ENCODE data around the gene MVD. TPM values are rescaled to one million over a fixed set of nuclear protein-coding genes. Genes with fewer than 3 reads are reported as not detected.

The MVD gene
- total RNA-seq, 4 donors from 2014 or later = 27.0 to 32.4 (median 29.3) TPM

DNA sequence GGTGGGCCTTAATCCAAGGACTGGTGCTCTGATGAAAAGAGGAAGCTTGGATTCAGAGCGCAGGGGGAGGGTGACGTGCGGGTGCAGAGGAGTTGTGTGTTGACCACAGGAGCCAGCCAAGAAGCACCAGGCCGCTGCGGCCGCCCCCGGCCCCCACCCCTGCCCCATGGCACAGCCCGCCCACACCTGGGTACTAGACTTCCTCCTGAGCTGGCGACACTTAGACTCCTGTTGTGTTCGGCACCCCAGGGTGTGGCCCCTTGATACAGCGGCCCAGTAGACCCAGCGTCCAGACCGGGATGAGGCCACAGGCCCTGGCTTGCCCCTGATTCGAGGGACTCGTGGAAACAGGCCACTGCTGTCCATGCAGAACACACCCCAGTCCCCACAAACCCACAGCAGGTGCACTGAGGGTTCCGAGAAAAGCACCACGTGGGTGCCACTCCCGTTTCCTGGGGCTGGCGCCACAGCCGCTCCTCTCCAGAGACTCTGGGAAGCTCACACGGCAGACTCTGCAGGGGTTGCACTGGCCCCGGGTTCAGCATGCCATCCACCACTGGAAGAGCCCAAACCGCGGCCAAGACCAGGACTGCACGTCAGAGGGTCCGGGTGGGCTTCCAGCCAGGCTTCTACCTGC is 29.2 kb upstream of the MVD start:
- H3K4me3 ChIP-seq = no peak overlapping the region
- H3K27ac ChIP-seq (replicated peaks in 1 of 4) = no peak overlapping the region
- TF ChIP-seq, protein P1, sequence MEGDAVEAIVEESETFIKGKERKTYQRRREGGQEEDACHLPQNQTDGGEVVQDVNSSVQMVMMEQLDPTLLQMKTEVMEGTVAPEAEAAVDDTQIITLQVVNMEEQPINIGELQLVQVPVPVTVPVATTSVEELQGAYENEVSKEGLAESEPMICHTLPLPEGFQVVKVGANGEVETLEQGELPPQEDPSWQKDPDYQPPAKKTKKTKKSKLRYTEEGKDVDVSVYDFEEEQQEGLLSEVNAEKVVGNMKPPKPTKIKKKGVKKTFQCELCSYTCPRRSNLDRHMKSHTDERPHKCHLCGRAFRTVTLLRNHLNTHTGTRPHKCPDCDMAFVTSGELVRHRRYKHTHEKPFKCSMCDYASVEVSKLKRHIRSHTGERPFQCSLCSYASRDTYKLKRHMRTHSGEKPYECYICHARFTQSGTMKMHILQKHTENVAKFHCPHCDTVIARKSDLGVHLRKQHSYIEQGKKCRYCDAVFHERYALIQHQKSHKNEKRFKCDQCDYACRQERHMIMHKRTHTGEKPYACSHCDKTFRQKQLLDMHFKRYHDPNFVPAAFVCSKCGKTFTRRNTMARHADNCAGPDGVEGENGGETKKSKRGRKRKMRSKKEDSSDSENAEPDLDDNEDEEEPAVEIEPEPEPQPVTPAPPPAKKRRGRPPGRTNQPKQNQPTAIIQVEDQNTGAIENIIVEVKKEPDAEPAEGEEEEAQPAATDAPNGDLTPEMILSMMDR (IDR thresholded peaks at IDR 0.05) = no peak
- TF ChIP-seq EP300 (IDR thresholded peaks at IDR 0.05) (no peak), POLR2A (IDR thresholded peaks at IDR 0.05; ENCODE audit: low read depth) (no peak), POLR2AphosphoS5 (IDR thresholded peaks at IDR 0.05) (no peak)
- H3K27me3 ChIP-seq = peaks cover 0 to 62% (median 32%) of the 10 kb centered on the region in 4 donors
- no peaks in the 10 kb centered on the region for H3K9me3 ChIP-seq
- DNase-seq (ENCODE audit: extremely low spot score) = no peak
- peaks cover 2 to 22% (median 15%) of the 10 kb centered on the region in 4 donors for H3K36me3 ChIP-seq
- 89% methylated on average over 10 of the region's 26 CpGs for WGBS
- peaks cover 3 to 8% (median 6%) of the 10 kb centered on the region in 4 donors for H3K4me1 ChIP-seq
- intact Hi-C loops (cut with DNase I) = no loop called here

GRCh38 chr16:88691129-88691813 is 28.4 kb upstream of the MVD start:
- Histone ChIP-seq H3K27me3 (peaks cover 0 to 70% (median 40%) of the 10 kb centered on the region in 4 donors), H3K9me3 (no peaks in the 10 kb centered on the region), H3K4me1 (peaks cover 10 to 16% (median 13%) of the 10 kb centered on the region in 4 donors), H3K36me3 (peaks cover 0 to 14% (median 8%) of the 10 kb centered on the region in 4 donors), H3K4me3 (no peak overlapping the region), H3K27ac (replicated peaks in 1 of 4) (no peak overlapping the region)
- 88% methylated on average over 22 of the region's 33 CpGs for WGBS
- TF ChIP-seq POLR2A (IDR thresholded peaks at IDR 0.05; ENCODE audit: low read depth) (no peak), POLR2AphosphoS5 (IDR thresholded peaks at IDR 0.05) (no peak), EP300 (IDR thresholded peaks at IDR 0.05) (no peak)
- TF ChIP-seq, protein P1 (IDR thresholded peaks at IDR 0.05) = no peak
- intact Hi-C loops (cut with DNase I) = no loop called here
- DNase-seq (ENCODE audit: extremely low spot score) = no peak

DNA sequence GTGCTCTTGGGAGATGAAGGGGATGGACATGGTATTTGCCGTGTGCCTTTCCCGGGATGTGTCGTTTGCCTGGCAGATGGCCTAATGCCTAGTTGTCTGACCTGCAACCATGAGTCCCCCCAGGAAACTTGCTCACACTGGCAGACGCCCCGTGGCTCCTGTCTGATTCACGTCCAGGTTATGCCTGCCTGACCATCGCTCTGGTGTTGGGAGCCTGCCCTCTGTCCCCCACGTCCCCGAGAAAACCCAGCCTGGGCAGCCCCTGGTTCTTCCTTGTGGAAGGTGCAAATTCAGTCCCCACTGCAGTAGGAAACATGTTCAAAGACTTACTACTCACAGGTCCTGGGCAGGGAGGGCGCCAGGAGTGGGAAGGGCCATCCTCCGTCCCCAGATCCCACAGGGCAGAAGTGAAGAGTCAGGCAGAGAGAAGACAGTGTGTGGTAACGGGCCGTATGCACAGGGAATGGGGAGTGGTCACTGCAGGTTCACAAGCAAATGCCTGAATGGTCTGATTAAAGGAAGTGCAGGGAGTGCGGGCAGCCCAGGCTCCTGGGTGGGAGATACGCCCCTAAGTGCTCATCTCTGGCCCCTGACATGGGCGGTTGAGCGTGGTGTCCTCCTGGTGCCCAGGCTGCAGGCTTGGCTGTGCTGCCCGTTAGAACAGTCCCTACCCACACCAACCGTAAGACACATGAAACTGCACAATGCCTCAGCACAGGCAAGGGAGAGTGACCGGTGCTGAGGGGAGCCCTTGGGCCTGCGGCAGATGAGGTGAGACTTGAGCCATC is 27.6 kb upstream of the MVD start:
- H3K36me3 ChIP-seq = peaks cover 0 to 6% (median under 1%) of the 10 kb centered on the region in 4 donors
- TF ChIP-seq POLR2A (IDR thresholded peaks at IDR 0.05; ENCODE audit: low read depth) (no peak), EP300 (IDR thresholded peaks at IDR 0.05) (no peak), POLR2AphosphoS5 (IDR thresholded peaks at IDR 0.05) (no peak)
- TF ChIP-seq, protein P1 (IDR thresholded peaks at IDR 0.05) = no peak
- H3K4me1 ChIP-seq = peaks cover 18 to 24% (median 21%) of the 10 kb centered on the region in 4 donors
- H3K9me3 ChIP-seq = no peaks in the 10 kb centered on the region
- WGBS = 81% methylated on average over 11 of the region's 21 CpGs
- H3K27me3 ChIP-seq = peaks cover 0 to 77% (median 47%) of the 10 kb centered on the region in 4 donors
- no peak for DNase-seq (ENCODE audit: extremely low spot score)
- no peak overlapping the region for H3K4me3 ChIP-seq
- intact Hi-C loops (cut with DNase I) = no loop called here
- no peak overlapping the region for H3K27ac ChIP-seq (replicated peaks in 1 of 4)

DNA sequence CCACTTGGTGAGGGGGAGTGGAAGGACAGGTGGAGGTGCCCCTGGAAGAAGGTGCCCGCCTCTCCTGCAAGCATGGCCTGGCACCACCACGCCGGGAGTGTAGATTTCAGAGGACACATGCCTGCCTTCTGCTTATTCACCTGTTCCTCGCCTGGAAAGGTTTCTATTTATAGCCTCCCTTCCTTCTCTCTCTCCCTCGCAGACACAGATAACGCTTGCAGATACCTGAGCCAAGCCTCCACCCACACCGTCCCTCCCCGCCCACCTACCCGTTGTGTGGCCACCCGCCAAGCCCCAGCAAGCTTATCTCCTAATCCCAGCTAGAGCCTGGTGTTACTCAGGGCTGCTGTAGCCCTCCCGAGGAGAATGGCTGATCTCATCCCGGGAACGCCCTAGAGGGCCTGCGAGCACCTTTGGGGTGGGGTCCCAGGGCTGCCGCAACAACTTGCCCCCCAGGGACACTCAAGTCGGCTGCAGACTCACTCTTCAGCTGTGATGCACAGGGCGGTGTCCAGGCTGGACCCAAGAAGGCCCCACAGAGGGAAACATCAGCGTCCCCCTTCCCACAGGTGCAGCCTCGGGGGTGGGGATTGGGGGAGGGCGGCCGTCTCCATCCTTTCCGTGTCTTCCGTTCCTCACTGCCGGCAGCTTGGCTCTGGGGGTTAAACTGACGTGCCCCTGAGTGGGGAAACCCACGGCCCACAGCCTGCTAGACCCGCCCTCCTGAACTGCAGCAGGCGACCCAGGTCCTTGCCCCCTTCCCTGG is 25.3 kb upstream of the MVD start:
- Histone ChIP-seq H3K36me3 (no peaks in the 10 kb centered on the region), H3K9me3 (no peaks in the 10 kb centered on the region)
- no peak for DNase-seq (ENCODE audit: extremely low spot score)

More for the DNA sequence above, 25.3 kb upstream of the MVD start:
- TF ChIP-seq POLR2A (IDR thresholded peaks at IDR 0.05; ENCODE audit: low read depth) (no peak), POLR2AphosphoS5 (IDR thresholded peaks at IDR 0.05) (no peak), EP300 (IDR thresholded peaks at IDR 0.05) (no peak)
- TF ChIP-seq, protein P1 (IDR thresholded peaks at IDR 0.05) = no peak
- peaks cover 19 to 29% (median 26%) of the 10 kb centered on the region in 4 donors for H3K4me1 ChIP-seq
- intact Hi-C loops (cut with DNase I) = no loop called here
- H3K27ac ChIP-seq (replicated peaks in 1 of 4) = no peak overlapping the region
- WGBS = 37% methylated on average over 13 of the region's 28 CpGs
- H3K27me3 ChIP-seq = peaks cover 0 to 99% (median 64%) of the 10 kb centered on the region in 4 donors
- H3K4me3 ChIP-seq = no peak overlapping the region
